ENCODE data around the gene PDSS2.

DNA sequence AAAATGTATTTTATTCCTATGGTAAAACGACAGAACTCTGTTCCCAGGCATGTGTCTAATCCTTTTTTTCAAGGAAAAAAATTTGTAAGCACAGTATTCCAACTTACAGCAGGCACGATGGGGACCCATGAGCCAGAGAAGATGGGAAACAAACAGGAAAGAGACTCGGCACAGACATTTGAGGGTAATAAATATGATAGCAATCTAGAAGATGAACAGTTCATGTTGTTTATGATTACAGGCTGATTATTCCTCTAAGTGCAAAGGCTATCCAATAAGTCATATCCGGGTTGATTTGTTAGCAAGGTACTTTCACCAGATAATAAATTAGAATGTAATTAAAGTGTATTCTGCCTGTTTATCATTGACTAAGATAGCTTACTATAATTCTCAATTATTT lies 43.2 kb downstream of the PDSS2 start:
- TF ChIP-seq, protein P1, sequence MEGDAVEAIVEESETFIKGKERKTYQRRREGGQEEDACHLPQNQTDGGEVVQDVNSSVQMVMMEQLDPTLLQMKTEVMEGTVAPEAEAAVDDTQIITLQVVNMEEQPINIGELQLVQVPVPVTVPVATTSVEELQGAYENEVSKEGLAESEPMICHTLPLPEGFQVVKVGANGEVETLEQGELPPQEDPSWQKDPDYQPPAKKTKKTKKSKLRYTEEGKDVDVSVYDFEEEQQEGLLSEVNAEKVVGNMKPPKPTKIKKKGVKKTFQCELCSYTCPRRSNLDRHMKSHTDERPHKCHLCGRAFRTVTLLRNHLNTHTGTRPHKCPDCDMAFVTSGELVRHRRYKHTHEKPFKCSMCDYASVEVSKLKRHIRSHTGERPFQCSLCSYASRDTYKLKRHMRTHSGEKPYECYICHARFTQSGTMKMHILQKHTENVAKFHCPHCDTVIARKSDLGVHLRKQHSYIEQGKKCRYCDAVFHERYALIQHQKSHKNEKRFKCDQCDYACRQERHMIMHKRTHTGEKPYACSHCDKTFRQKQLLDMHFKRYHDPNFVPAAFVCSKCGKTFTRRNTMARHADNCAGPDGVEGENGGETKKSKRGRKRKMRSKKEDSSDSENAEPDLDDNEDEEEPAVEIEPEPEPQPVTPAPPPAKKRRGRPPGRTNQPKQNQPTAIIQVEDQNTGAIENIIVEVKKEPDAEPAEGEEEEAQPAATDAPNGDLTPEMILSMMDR (IDR thresholded peaks at IDR 0.05), result no peak
- TF ChIP-seq POLR2A (IDR thresholded peaks at IDR 0.05), result no peak

Data from heart left ventricle (tissue), 13 donors.